ENCODE data around the gene PRAMEF20. TPM values are rescaled to one million over a fixed set of nuclear protein-coding genes. Genes with fewer than 3 reads are reported as not detected.

Gene PRAMEF20
- polyA plus RNA-seq, 1 experiment = not detected

DNA sequence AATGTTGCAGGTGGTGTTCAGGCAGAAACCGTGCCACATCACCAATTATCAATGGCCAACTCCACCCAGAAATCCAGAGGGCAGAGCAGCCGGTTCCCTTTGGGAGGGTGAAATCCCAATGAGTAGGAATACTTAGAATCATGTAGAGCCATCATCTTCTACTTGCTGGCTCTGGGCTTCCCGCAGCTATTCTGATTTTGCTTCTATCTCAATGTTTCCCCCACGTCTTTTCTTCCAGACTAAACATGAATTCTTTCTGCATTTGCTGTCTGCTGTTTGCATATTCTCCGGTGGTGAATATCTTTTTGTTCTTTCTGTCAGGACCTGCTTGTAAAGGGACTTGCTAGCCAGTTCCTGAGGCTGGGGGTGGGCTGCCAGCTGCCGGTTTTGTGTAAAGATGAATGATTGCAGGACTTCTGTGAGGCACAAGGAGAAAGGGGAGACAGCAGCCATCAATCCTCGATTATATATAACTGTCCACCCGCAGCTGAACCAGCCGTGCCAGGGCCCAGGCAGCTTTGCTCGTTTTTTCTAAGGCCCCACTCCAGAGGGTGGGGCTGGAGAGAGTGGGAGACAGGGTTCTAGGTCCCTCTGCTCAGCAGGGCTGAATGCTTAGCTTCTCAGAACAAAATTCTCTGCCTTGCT is 33.2 kb downstream of the PRAMEF20 start:
- CTCF ChIA-PET = no interaction called here
- H3K27me3 ChIP-seq (ENCODE audit: control insufficient read depth, insufficient read depth, low read length) = no peaks in the 10 kb centered on the region
- H3K4me3 ChIP-seq (ENCODE audit: low read depth, low read length) = no peak overlapping the region
- peaks cover 61% of the 10 kb centered on the region for H3K9me3 ChIP-seq (ENCODE audit: control insufficient read depth, insufficient read depth, low read length)
- POLR2A ChIA-PET = no interaction called here
- no peak overlapping the region for H3K27ac ChIP-seq (ENCODE audit: low read depth, low read length)
- TF ChIP-seq, protein P1, sequence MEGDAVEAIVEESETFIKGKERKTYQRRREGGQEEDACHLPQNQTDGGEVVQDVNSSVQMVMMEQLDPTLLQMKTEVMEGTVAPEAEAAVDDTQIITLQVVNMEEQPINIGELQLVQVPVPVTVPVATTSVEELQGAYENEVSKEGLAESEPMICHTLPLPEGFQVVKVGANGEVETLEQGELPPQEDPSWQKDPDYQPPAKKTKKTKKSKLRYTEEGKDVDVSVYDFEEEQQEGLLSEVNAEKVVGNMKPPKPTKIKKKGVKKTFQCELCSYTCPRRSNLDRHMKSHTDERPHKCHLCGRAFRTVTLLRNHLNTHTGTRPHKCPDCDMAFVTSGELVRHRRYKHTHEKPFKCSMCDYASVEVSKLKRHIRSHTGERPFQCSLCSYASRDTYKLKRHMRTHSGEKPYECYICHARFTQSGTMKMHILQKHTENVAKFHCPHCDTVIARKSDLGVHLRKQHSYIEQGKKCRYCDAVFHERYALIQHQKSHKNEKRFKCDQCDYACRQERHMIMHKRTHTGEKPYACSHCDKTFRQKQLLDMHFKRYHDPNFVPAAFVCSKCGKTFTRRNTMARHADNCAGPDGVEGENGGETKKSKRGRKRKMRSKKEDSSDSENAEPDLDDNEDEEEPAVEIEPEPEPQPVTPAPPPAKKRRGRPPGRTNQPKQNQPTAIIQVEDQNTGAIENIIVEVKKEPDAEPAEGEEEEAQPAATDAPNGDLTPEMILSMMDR (IDR thresholded peaks at IDR 0.05; ENCODE audit: low read depth, low read length) = no peak
- DNase-seq (ENCODE audit: low read depth, low spot score) = no peak

DNA sequence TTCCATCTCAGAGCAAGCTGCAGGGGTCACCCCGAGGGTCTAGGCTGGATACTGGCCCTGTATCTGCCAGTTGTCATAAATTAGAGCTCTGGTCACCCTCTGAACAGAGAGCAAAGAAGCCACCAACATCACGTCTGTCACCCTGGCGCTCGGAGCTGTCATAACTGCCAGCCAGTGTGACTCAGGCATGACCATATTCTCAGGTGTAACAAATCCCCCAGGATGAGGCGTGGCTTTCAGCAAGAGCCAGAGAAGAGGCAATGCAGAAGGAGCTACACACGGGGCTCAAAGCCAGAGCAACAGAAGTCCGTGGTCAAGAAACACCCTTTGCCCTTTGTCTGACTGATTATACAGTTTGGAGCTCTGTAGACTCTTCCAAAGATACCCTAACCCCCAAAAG is 40.0 kb downstream of the PRAMEF20 start:
- ChIA-PET POLR2A (no interaction called here), CTCF (no interaction called here)
- no peak for DNase-seq (ENCODE audit: low read depth, low spot score)
- Histone ChIP-seq H3K4me3 (ENCODE audit: low read depth, low read length) (no peak overlapping the region), H3K9me3 (ENCODE audit: control insufficient read depth, insufficient read depth, low read length) (peaks cover 33% of the 10 kb centered on the region), H3K27me3 (ENCODE audit: control insufficient read depth, insufficient read depth, low read length) (no peaks in the 10 kb centered on the region), H3K27ac (ENCODE audit: low read depth, low read length) (no peak overlapping the region)
- TF ChIP-seq, protein P1 (IDR thresholded peaks at IDR 0.05; ENCODE audit: low read depth, low read length) = no peak

DNA sequence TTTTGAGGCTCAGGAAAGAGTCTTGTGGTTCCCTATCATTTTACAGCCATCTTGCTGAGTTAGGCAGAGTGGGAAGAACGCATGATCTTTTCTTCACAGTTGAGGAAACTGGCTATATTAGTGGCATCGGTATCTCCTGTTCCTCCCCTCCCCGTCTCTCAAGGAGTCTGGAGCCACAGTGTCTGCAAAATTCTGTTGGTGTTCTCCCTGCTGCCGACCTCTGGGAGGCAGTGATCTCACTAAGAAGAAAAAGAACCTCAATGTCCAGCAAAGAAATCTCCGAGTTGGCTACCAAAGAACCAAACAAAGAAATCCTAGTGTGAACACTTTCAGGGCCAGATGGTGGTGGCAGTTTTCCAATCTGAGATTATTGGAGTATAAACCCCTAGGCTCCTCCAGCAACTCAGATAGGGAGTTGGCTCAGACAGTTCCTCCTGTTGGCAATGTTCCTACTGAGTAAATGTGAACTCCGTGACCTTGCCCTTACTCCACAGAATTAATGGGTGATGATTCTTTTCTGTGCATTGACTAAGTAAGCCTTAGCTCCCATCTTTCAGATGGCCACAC is 41.2 kb downstream of the PRAMEF20 start:
- no peak for DNase-seq (ENCODE audit: low read depth, low spot score)
- TF ChIP-seq, protein P1 (IDR thresholded peaks at IDR 0.05; ENCODE audit: low read depth, low read length) = no peak
- Histone ChIP-seq H3K4me3 (ENCODE audit: low read depth, low read length) (no peak overlapping the region), H3K9me3 (ENCODE audit: control insufficient read depth, insufficient read depth, low read length) (peaks cover 30% of the 10 kb centered on the region), H3K27ac (ENCODE audit: low read depth, low read length) (no peak overlapping the region), H3K27me3 (ENCODE audit: control insufficient read depth, insufficient read depth, low read length) (no peaks in the 10 kb centered on the region)
- CTCF ChIA-PET = no interaction called here
- POLR2A ChIA-PET = no interaction called here

DNA sequence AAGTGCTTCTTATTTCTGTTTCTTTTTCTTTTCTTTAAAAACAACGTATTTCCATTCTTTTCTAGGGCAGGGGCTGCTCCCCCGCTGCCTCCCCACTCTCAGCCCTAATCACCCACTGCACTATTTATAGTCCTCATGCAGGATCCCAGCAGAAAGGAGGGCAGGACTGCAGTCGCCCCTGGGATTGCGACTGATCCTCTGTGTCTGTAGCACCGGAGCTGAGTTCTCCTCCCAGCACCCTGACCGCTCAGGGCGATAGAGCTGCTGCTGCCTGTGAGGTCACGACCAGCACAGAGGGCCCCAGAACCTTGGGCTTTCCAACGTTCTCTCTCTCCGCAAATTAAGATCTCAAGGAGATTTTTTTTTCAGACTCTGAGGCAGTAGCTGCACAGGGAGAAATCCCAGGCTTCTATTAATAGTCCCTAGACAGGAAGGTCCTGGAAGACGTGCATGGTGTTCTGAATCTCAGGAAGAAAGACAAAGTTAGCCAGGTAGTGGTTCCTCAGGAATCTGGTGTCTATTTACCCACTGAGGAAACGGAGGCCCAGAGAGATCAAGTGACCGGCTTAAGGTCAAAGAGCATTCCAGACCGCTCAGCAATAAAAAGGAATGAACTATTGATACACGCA is 46.8 kb downstream of the PRAMEF20 start:
- peaks cover 53% of the 10 kb centered on the region for H3K9me3 ChIP-seq (ENCODE audit: control insufficient read depth, insufficient read depth, low read length)
- POLR2A ChIA-PET = no interaction called here
- no peaks in the 10 kb centered on the region for H3K27me3 ChIP-seq (ENCODE audit: control insufficient read depth, insufficient read depth, low read length)
- no peak for DNase-seq (ENCODE audit: low read depth, low spot score)
- H3K27ac ChIP-seq (ENCODE audit: low read depth, low read length) = no peak overlapping the region
- CTCF ChIA-PET = no interaction called here
- H3K4me3 ChIP-seq (ENCODE audit: low read depth, low read length) = no peak overlapping the region
- TF ChIP-seq, protein P1 (IDR thresholded peaks at IDR 0.05; ENCODE audit: low read depth, low read length) = no peak

DNA sequence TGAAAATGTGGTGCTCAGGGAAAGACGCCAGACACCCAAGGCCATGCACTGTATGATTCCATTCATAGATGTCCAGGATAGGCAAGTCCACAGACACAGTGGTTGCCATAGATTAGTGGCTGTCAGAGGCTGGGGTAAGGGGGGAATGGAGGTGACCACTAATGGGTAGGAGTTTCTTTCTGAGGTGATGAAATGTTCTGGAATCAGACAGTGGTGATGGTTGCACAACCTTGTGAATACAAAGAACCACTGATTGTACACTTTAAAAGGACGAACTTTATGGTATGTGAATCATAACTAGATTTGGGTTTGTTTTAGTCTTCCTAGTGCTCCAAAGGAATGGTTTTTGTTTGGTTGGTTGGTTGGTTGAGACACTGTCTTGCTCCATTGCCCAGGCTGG is 51.7 kb downstream of the PRAMEF20 start:
- no peak overlapping the region for H3K4me3 ChIP-seq (ENCODE audit: low read depth, low read length)
- TF ChIP-seq, protein P1 (IDR thresholded peaks at IDR 0.05; ENCODE audit: low read depth, low read length) = no peak
- peaks cover 75% of the 10 kb centered on the region for H3K9me3 ChIP-seq (ENCODE audit: control insufficient read depth, insufficient read depth, low read length)
- H3K27me3 ChIP-seq (ENCODE audit: control insufficient read depth, insufficient read depth, low read length) = no peaks in the 10 kb centered on the region
- ChIA-PET POLR2A (no interaction called here), CTCF (no interaction called here)
- DNase-seq (ENCODE audit: low read depth, low spot score) = no peak
- no peak overlapping the region for H3K27ac ChIP-seq (ENCODE audit: low read depth, low read length)
